HEK293 (cell line): ENCODE results near the gene WDR73.
"Not testable (repeated sequence)": the region's sequence is repeated elsewhere in the genome, so short reads cannot be mapped to it uniquely, and the experiment has no call there.

Source experiments
- CTCF ChIA-PET: fragments of 350-600 bp; formaldehyde crosslinking; extraction: SDS; loops from one replicate; lab custom pipeline; 2021; ENCODE audit warnings: antibody characterized with exemption; lab: Yijun Ruan, JAX
- POLR2A ChIA-PET: fragments of 300-600 bp; formaldehyde crosslinking; extraction: SDS; loops from one replicate; lab custom pipeline; 2020; ENCODE audit warnings: antibody characterized with exemption, inconsistent platforms; lab: Yijun Ruan, JAX
- H3K27ac ChIP-seq: fragments of 200-500 bp; sonication (Bioruptor generic); 2 replicates; pipeline ENCODE4 v1.5.1; 2014; ENCODE audit warnings: low read depth, low read length, control low read depth, inconsistent platforms; ENCODE audit errors: extremely low read depth
- H3K36me3 ChIP-seq, 2 experiments: fragments of 200-500 bp in 1 of 2; sonication (Bioruptor generic) in 1 of 2; 1 replicate in 1 of 2; 2 replicates in 1 of 2; pipeline ENCODE4 v1.5.1; 2014 to 2017; ENCODE audit warnings: inconsistent platforms in 2 of 2, low read length in 2 of 2; ENCODE audit not compliant: control insufficient read depth in 2 of 2, insufficient read depth in 1 of 2
- H3K4me1 ChIP-seq: fragments of 200-500 bp; sonication (Bioruptor generic); 2 replicates; pipeline ENCODE4 v1.5.1; 2014; ENCODE audit warnings: mild to moderate bottlenecking, low read length, inconsistent platforms; ENCODE audit not compliant: control insufficient read depth, insufficient read depth
- H3K4me3 ChIP-seq: 2 replicates; pipeline ENCODE4 v1.5.1; 2011; ENCODE audit warnings: low read depth, mild to moderate bottlenecking, control low read depth, low read length, moderate library complexity
- H3K9me3 ChIP-seq: fragments of 200-500 bp; sonication (Bioruptor generic); 2 replicates; pipeline ENCODE4 v1.5.1; 2014; ENCODE audit warnings: low read depth, low read length, inconsistent platforms; ENCODE audit not compliant: control insufficient read depth, insufficient read depth
- KLF1 ChIP-seq: fragments of 450-650 bp; formaldehyde crosslinking; IDR thresholded peaks from 2 replicates; pipeline ENCODE4 v1.5.1; 2016; ENCODE audit warnings: missing biosample characterization, missing genetic modification characterization
- KLF9 ChIP-seq: fragments of 450-650 bp; formaldehyde crosslinking; IDR thresholded peaks from 2 replicates; pipeline ENCODE4 v1.5.1; 2016; ENCODE audit warnings: missing biosample characterization, missing genetic modification characterization, low read depth
- MYNN ChIP-seq: fragments of 450-650 bp; formaldehyde crosslinking; IDR thresholded peaks from 2 replicates; pipeline ENCODE4 v1.5.1; 2016; ENCODE audit warnings: missing biosample characterization, missing genetic modification characterization, borderline replicate concordance
- YY1 ChIP-seq: fragments of 450-650 bp; formaldehyde crosslinking; IDR thresholded peaks from 2 replicates; pipeline ENCODE4 v1.5.1; 2018; ENCODE audit warnings: missing biosample characterization, missing genetic modification characterization
- YY2 ChIP-seq: fragments of 450-650 bp; formaldehyde crosslinking; IDR thresholded peaks from 2 replicates; pipeline ENCODE4 v1.5.1; 2016; ENCODE audit warnings: missing biosample characterization, missing genetic modification characterization
- ZBTB17 ChIP-seq: fragments of 450-650 bp; formaldehyde crosslinking; IDR thresholded peaks from 2 replicates; pipeline ENCODE4 v1.5.1; 2016; ENCODE audit warnings: missing biosample characterization, missing genetic modification characterization
- ZNF121 ChIP-seq: fragments of 450-650 bp; formaldehyde crosslinking; IDR thresholded peaks from 2 replicates; pipeline ENCODE4 v1.5.1; 2016; ENCODE audit warnings: missing biosample characterization, missing genetic modification characterization
- ZNF146 ChIP-seq: fragments of 450-650 bp; formaldehyde crosslinking; IDR thresholded peaks from 2 replicates; pipeline ENCODE4 v1.5.1; 2016; ENCODE audit warnings: missing biosample characterization, missing genetic modification characterization
- ZNF175 ChIP-seq: fragments of 450-650 bp; formaldehyde crosslinking; IDR thresholded peaks from 2 replicates; pipeline ENCODE4 v1.5.1; 2016; ENCODE audit warnings: missing biosample characterization, missing genetic modification characterization
- ZNF23 ChIP-seq: fragments of 450-650 bp; formaldehyde crosslinking; IDR thresholded peaks from 2 replicates; pipeline ENCODE4 v1.5.1; 2016; ENCODE audit warnings: missing biosample characterization, missing genetic modification characterization, borderline replicate concordance
- ZNF239 ChIP-seq: fragments of 450-650 bp; formaldehyde crosslinking; IDR thresholded peaks from 2 replicates; pipeline ENCODE4 v1.5.1; 2016; ENCODE audit warnings: missing biosample characterization, missing genetic modification characterization
- ZNF366 ChIP-seq: fragments of 450-650 bp; formaldehyde crosslinking; conservative IDR thresholded peaks from 2 replicates; pipeline ENCODE4 v1.5.1; 2016; ENCODE audit warnings: missing biosample characterization, missing genetic modification characterization
- ZNF521 ChIP-seq: fragments of 450-650 bp; formaldehyde crosslinking; IDR thresholded peaks from 2 replicates; pipeline ENCODE4 v1.5.1; 2017; ENCODE audit warnings: missing biosample characterization, mild to moderate bottlenecking, missing genetic modification characterization
- ZNF558 ChIP-seq: fragments of 450-650 bp; formaldehyde crosslinking; IDR thresholded peaks from 2 replicates; pipeline ENCODE4 v1.5.1; 2016; ENCODE audit warnings: missing biosample characterization, missing genetic modification characterization
- ZSCAN30 ChIP-seq: fragments of 450-650 bp; IDR thresholded peaks from 2 replicates; pipeline ENCODE4 v1.5.1; 2018; ENCODE audit warnings: missing biosample characterization, mild to moderate bottlenecking, missing genetic modification characterization, moderate library complexity
- TF ChIP-seq, protein P1 (sequence below): fragments of 450-650 bp; IDR thresholded peaks from 2 replicates; pipeline ENCODE4 v1.5.1; 2018; ENCODE audit warnings: missing biosample characterization, missing genetic modification characterization
- TF ChIP-seq, protein P2 (sequence below): fragments of 450-650 bp; formaldehyde crosslinking; IDR thresholded peaks from 2 replicates; pipeline ENCODE4 v1.5.1; 2016; ENCODE audit warnings: missing biosample characterization, missing genetic modification characterization
- TF ChIP-seq, protein P3 (sequence below): fragments of 450-650 bp; formaldehyde crosslinking; IDR thresholded peaks from 2 replicates; pipeline ENCODE4 v1.5.1; 2016; ENCODE audit warnings: missing biosample characterization, missing genetic modification characterization
- TF ChIP-seq, protein P4 (sequence below): sonication (generic); formaldehyde crosslinking; IDR thresholded peaks from 2 replicates; pipeline ENCODE4 v1.8.1; 2022; ENCODE audit warnings: mild to moderate bottlenecking, moderate library complexity, missing genetic modification reagents
- TF ChIP-seq, protein P5 (sequence below): fragments of 450-650 bp; formaldehyde crosslinking; IDR thresholded peaks from 2 replicates; pipeline ENCODE4 v1.5.1; 2016; ENCODE audit warnings: missing biosample characterization, missing genetic modification characterization
- TF ChIP-seq, protein P6 (sequence below): fragments of 450-650 bp; formaldehyde crosslinking; IDR thresholded peaks from 2 replicates; pipeline ENCODE4 v1.5.1; 2016; ENCODE audit warnings: missing biosample characterization, missing genetic modification characterization

The WDR73 gene

DNA sequence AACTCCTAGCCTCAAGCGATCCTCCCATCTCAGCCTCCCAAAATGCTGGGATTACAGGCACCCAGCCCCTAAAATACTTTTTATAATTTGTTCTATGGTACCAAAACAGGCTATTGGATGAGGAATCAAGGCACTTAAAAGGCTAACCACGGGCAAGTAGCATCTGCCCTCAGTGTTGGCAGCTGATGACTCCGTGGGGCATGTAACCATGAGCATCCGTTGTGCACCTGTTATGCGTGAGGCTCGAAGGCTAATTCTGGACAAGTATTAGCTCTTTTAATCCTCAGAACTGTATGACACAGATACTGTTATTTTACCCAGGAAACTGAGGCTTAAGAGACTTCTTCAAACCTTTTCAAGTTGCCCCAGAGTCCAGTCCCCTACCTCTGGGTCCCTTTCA is 10.2 kb downstream of the WDR73 start:
- peaks cover 75 to 96% of the 10 kb centered on the region in 2 experiments for H3K36me3 ChIP-seq
- CTCF ChIA-PET: interaction anchor here (0.5 to 1.4 kb wide), 2 partner anchors 12 to 201 kb away, joined by 4 read pairs; no protein-coding TSS in a partner anchor

DNA sequence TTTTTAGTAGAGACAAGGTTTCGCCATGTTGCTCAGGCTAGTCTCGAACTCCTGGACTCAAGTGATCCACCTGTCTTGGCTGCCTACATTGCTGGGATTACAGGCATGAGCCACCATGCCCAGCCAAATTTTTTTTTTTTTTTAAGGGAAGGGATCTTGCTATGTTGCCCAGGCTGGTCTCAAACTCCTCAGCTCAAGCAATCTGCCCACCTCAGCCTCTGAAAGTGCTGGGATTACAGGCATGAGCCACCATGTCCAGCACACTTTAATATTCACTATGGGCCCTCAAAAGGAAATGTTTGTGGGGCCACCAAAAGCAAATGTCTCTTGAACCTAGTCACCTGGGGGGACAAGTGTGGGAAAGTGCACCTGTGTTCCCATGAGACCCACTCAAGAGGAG is 11.4 kb downstream of the WDR73 start:
- POLR2A ChIA-PET: interaction anchor here (0.9 to 3.4 kb wide), 4 partner anchors 9 to 42 kb away, joined by 3 to 22 read pairs (median 7); partner anchors contain the start of genes WDR73 and ZSCAN2
- H3K4me1 ChIP-seq, H3K4me3 ChIP-seq, H3K27ac ChIP-seq, H3K9me3 ChIP-seq: not testable (repeated sequence)
- H3K36me3 ChIP-seq: peaks cover 70 to 95% of the 10 kb centered on the region in 2 experiments
- TF ChIP-seq ZNF121 (tag by site-specific recombination): peak; percentile 95
- CTCF ChIA-PET: interaction anchor here (0.5 to 1.4 kb wide), 6 partner anchors 9 to 286 kb away, joined by 3 to 5 read pairs (median 4); no protein-coding TSS in a partner anchor

More for the DNA sequence above, 10.2 kb downstream of the WDR73 start:
- no peak for TF ChIP-seq ZNF558 (tag by site-specific recombination)
- TF ChIP-seq ZNF146 (tag by site-specific recombination): no peak
- TF ChIP-seq, protein P1, sequence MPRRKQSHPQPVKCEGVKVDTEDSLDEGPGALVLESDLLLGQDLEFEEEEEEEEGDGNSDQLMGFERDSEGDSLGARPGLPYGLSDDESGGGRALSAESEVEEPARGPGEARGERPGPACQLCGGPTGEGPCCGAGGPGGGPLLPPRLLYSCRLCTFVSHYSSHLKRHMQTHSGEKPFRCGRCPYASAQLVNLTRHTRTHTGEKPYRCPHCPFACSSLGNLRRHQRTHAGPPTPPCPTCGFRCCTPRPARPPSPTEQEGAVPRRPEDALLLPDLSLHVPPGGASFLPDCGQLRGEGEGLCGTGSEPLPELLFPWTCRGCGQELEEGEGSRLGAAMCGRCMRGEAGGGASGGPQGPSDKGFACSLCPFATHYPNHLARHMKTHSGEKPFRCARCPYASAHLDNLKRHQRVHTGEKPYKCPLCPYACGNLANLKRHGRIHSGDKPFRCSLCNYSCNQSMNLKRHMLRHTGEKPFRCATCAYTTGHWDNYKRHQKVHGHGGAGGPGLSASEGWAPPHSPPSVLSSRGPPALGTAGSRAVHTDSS: no peak
- TF ChIP-seq ZNF521 (tag by site-specific recombination): no peak
- TF ChIP-seq, protein P2, sequence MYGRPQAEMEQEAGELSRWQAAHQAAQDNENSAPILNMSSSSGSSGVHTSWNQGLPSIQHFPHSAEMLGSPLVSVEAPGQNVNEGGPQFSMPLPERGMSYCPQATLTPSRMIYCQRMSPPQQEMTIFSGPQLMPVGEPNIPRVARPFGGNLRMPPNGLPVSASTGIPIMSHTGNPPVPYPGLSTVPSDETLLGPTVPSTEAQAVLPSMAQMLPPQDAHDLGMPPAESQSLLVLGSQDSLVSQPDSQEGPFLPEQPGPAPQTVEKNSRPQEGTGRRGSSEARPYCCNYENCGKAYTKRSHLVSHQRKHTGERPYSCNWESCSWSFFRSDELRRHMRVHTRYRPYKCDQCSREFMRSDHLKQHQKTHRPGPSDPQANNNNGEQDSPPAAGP (tag by site-specific recombination): no peak
- TF ChIP-seq YY2 (tag by site-specific recombination): no peak
- TF ChIP-seq, protein P3, sequence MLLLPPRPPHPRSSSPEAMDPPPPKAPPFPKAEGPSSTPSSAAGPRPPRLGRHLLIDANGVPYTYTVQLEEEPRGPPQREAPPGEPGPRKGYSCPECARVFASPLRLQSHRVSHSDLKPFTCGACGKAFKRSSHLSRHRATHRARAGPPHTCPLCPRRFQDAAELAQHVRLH: no peak
- TF ChIP-seq KLF1: no peak
- no peak for TF ChIP-seq ZNF23 (tag by site-specific recombination)
- no peak for TF ChIP-seq KLF9 (tag by site-specific recombination)
- TF ChIP-seq ZBTB17 (tag by site-specific recombination): no peak
- TF ChIP-seq YY1 (tag by site-specific recombination): no peak
- TF ChIP-seq, protein P4, sequence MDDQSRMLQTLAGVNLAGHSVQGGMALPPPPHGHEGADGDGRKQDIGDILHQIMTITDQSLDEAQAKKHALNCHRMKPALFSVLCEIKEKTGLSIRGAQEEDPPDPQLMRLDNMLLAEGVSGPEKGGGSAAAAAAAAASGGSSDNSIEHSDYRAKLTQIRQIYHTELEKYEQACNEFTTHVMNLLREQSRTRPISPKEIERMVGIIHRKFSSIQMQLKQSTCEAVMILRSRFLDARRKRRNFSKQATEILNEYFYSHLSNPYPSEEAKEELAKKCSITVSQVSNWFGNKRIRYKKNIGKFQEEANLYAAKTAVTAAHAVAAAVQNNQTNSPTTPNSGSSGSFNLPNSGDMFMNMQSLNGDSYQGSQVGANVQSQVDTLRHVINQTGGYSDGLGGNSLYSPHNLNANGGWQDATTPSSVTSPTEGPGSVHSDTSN (CRISPR knock-in tag): no peak
- no peak for TF ChIP-seq ZNF175 (tag by site-specific recombination)
- TF ChIP-seq, protein P5, sequence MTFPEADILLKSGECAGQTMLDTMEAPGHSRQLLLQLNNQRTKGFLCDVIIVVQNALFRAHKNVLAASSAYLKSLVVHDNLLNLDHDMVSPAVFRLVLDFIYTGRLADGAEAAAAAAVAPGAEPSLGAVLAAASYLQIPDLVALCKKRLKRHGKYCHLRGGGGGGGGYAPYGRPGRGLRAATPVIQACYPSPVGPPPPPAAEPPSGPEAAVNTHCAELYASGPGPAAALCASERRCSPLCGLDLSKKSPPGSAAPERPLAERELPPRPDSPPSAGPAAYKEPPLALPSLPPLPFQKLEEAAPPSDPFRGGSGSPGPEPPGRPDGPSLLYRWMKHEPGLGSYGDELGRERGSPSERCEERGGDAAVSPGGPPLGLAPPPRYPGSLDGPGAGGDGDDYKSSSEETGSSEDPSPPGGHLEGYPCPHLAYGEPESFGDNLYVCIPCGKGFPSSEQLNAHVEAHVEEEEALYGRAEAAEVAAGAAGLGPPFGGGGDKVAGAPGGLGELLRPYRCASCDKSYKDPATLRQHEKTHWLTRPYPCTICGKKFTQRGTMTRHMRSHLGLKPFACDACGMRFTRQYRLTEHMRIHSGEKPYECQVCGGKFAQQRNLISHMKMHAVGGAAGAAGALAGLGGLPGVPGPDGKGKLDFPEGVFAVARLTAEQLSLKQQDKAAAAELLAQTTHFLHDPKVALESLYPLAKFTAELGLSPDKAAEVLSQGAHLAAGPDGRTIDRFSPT (tag by site-specific recombination): no peak
- no peak for TF ChIP-seq ZNF366
- no peak for TF ChIP-seq MYNN (tag by site-specific recombination)
- no peak for TF ChIP-seq ZNF239 (tag by site-specific recombination)
- no peak for TF ChIP-seq ZSCAN30 (tag by site-specific recombination)
- TF ChIP-seq, protein P6, sequence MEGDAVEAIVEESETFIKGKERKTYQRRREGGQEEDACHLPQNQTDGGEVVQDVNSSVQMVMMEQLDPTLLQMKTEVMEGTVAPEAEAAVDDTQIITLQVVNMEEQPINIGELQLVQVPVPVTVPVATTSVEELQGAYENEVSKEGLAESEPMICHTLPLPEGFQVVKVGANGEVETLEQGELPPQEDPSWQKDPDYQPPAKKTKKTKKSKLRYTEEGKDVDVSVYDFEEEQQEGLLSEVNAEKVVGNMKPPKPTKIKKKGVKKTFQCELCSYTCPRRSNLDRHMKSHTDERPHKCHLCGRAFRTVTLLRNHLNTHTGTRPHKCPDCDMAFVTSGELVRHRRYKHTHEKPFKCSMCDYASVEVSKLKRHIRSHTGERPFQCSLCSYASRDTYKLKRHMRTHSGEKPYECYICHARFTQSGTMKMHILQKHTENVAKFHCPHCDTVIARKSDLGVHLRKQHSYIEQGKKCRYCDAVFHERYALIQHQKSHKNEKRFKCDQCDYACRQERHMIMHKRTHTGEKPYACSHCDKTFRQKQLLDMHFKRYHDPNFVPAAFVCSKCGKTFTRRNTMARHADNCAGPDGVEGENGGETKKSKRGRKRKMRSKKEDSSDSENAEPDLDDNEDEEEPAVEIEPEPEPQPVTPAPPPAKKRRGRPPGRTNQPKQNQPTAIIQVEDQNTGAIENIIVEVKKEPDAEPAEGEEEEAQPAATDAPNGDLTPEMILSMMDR: no peak
- no peaks in the 10 kb centered on the region for H3K9me3 ChIP-seq
- POLR2A ChIA-PET: interaction anchor here (1.0 to 3.4 kb wide), 4 partner anchors 10 to 284 kb away, joined by 3 to 22 read pairs (median 4); partner anchors contain the start of genes SEC11A, WDR73 and ZSCAN2
- H3K4me3 ChIP-seq: no peak overlapping the region
- no peak overlapping the region for H3K27ac ChIP-seq
- no peaks in the 10 kb centered on the region for H3K4me1 ChIP-seq

DNA sequence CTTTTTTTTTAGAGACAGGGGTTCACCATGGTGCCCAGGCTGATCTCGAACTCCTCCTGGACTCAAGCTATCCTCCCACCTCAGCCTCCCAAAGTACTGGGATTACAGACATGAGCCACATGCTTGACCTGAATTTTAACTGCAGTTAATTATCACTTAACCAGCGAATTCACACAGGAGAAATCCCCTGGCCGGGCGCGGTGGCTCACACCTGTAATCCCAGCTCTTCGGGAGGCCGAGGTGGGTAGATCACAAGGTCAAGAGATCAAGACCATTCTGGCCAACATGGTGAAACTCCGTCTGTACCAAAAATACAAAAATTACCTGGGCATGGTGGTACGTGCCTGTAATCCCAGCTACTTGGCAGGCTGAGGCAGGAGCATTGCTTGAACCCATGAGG is 12.2 kb downstream of the WDR73 start:
- peaks cover 63 to 92% of the 10 kb centered on the region in 2 experiments for H3K36me3 ChIP-seq
- not testable (repeated sequence) for H3K4me3 ChIP-seq, H3K27ac ChIP-seq, H3K9me3 ChIP-seq, H3K4me1 ChIP-seq
- ChIA-PET POLR2A (interaction anchor here (1.4 to 3.4 kb wide), 3 partner anchors 10 to 14 kb away, joined by 4 to 22 read pairs (median 8); partner anchors contain the start of gene WDR73), CTCF (interaction anchor here (0.6 kb wide), 1 partner anchor 341 kb away, joined by 4 read pairs; no protein-coding TSS in a partner anchor)
